Neural progenitor cell (in vitro differentiated cells): ENCODE measurements around the gene TMEM242.

Experiments used
- EZH2phosphoT487 ChIP-seq: fragments of 200-600 bp; sonication (generic); IDR thresholded peaks from 2 replicates; pipeline ENCODE4 v1.6.1; 2017; ENCODE audit warnings: antibody characterized with exemption
- TF ChIP-seq, protein P1 (sequence below): fragments of 200-600 bp; sonication (generic); IDR thresholded peaks from 2 replicates; pipeline ENCODE4 v1.5.1; 2017; ENCODE audit warnings: antibody characterized with exemption, mild to moderate bottlenecking

DNA sequence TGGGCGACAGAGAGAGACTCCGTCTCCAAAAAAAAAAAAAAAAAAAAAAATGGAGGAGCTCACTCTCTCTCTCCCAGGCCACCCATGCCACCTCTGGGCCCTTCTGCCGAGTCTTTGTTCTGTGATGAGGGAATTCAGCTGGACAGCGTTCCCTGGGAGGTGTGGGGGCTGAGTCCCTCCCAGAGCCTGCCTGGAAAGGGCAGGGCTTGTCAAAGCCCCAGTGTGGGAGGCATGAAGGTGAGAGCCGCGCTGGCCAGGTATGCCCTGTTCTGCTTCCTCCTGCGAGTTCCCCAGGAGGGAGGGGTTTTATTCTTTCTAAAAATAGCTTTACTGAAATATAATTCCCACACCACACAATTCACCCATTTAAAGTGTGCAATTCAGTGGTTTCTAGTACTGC lies 69.6 kb downstream of the TMEM242 start:
- TF ChIP-seq, protein P1, sequence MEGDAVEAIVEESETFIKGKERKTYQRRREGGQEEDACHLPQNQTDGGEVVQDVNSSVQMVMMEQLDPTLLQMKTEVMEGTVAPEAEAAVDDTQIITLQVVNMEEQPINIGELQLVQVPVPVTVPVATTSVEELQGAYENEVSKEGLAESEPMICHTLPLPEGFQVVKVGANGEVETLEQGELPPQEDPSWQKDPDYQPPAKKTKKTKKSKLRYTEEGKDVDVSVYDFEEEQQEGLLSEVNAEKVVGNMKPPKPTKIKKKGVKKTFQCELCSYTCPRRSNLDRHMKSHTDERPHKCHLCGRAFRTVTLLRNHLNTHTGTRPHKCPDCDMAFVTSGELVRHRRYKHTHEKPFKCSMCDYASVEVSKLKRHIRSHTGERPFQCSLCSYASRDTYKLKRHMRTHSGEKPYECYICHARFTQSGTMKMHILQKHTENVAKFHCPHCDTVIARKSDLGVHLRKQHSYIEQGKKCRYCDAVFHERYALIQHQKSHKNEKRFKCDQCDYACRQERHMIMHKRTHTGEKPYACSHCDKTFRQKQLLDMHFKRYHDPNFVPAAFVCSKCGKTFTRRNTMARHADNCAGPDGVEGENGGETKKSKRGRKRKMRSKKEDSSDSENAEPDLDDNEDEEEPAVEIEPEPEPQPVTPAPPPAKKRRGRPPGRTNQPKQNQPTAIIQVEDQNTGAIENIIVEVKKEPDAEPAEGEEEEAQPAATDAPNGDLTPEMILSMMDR = no peak
- TF ChIP-seq EZH2phosphoT487 = no peak
